SW480 (cell line): Measurements from ENCODE around the gene AGBL2.
A peak's percentile ranks its signal among the peaks of the same experiment; 100 is the strongest.
"Not testable (repeated sequence)": the region's sequence is repeated elsewhere in the genome, so short reads cannot be mapped to it uniquely, and the experiment has no call there.

Experiments used
- DNase-seq: peaks from one replicate; pipeline ENCODE4 v3.0.0-alpha.2; 2016; ENCODE audit warnings: low spot score

The AGBL2 gene

DNA sequence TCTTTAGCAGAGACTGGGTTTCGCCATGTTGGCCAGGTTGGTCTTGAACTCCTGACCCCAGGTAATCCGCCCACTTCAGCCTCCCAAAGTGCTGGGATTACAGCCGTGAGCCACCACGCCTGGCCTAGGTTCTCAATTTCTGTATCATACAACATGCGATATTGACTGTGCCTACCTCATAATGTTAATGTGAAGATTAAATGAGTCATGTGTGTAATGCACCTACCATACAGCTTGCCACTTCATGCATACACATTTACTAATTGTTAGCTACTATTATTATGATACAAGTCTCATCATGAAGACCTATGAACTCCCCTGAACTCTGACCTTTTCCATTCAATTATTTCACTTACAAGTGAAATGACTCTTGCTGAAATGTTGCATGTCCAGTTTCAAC is 25.7 kb downstream of the AGBL2 start:
- no peak for DNase-seq

DNA sequence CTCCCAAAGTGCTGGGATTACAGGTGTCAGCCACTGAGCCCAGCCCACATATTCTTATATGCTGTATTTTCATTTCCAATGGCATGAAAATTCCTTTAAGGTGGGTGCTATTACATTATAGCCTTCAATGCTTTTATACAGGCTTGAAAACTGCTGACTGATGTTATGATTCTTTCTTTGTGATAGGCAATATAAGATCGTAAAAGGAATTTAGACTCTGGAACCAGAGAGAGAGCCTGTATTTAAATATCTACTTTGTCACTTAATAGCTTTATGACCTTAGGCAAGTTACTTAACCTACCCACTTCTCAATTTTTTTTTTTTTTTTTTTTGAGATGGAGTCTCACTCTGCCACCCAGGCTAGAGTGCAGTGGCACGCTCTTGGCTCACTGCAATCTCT is 26.2 kb downstream of the AGBL2 start:
- DNase-seq, result no peak

DNA sequence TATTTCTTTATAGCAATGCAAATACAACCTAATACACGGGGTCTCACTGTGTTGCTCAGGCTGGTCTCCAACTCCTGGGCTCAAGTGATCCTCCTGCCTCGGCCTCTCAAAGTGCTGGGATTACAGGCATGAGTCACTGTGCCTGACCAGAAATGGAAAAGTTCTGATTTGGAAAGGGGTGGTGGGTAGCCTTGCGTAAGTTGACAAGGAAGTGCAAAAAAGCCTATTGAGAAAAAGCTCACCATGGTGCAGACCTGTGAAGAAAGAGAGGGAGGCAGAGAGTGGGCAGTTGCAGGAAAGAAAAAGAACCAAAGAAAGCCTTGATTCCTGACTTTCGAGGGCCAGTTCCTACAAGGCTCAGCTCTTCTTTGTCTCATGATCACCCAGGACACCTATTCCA is 27.1 kb downstream of the AGBL2 start:
- no peak for DNase-seq

DNA sequence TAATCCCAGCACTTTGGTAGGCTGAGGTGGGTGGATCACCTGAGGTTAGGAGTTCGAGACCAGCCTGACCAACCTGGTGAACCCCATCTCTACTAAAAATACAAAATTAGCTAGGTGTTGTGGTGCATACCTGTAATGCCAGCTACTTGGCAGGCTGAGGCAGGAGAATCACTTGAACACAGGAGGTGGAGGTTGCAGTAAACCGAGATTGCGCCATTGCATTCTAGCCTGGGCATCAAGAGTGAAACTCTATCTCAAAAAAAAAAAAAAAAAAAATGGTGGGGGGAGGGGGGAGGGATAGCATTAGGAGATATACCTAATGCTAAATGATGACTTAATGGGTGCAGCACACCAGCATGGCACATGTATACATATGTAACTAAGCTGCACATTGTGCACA is 28.5 kb downstream of the AGBL2 start:
- DNase-seq, result not testable (repeated sequence)

DNA sequence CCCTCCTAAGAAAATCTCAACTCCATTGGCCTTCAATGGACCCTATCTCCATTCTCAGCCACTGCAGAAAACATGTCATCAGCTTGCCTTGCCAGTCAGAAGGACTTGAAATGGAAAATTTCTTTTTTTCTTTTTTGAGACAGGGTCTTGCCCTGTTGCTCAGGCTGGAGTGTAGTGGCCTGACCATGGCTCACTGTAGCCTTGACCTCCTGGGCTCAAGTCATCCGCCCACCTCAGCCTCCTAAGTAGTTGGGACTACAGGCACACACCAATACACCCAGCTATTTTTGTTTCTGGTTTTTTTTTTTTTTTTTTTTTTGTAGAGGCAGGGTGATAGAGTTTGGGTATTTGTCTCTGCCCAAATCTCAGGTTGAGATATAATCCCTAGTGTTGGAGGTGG is 29.0 kb downstream of the AGBL2 start:
- DNase-seq, result no peak

DNA sequence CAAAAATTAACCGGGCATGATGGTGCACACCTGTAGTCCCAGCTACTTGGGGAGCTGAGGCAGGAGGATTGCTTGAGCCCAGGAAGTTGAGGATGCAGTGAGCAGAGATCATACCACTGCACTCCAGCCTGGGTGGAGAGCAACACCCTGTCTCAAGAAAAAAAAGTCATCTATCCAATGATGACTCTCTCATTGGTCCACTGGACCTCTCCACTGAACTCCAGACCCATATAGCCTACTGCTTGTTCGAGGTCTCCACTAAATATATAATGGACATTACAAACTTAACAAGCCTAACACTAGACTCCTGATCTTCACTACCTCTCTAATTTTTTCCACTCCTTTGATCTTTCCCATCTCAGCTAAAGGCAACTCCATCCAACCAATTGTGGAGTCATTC is 39.3 kb downstream of the AGBL2 start:
- DNase-seq, result no peak

DNA sequence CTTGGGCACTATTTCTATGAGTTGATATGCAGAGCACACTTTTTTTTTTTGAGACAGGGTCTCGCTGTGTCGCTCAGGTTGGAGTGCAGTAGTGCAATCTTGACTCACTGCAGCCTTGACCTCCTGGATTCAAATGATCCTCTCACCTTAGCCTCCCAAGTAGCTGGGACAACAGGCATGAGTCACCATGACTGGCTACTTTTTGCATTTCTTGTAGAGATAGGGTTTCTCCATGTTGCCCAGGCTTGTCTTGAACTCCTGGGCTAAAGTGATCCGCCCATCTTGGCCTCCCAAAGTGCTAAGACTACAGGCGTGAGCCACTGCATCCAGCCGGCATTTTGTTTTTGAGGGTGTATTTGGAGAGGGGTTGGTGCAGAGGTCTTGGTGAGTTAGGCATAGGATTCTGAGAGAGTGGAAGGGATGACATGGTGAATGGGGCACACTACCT is 42.9 kb downstream of the AGBL2 start:
- DNase-seq, result no peak

DNA sequence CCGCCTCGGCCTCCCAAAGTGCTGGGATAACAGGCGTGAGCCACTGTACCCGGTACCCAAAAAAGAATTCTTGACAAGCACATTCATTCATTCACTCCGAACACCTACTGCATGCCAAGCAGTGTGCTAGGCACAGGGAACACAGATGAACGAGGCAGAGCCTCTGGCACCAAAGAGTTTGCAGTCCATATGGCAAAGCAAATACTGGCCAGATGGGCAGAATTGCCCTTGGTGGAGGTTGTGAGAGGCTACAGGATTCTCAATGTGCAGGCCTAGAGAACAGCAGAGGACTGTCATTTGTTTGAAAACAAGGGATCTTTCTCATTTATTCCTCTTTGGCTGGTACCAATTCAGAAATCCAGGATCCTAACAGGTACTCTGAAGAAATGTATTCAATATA is 45.3 kb downstream of the AGBL2 start:
- DNase-seq, result no peak

DNA sequence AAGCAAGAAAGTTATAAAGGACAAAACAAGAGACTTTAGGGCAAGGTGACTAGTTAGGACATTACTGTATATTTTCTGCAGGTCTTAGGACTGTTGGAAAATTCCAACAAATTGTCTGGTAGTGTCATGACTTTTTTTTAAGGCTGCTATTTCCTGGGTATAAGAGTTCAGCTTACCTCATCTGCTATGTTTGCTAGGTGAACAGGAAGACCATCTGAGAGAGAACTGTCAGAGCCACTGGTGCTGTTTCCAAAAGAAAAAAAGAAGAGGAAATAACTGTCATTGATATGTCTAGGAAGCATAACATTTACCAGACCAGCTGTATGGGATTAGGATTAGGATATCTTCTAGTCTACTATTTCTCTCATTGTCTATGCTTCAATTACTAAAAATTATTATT is 46.5 kb downstream of the AGBL2 start:
- DNase-seq, result no peak

DNA sequence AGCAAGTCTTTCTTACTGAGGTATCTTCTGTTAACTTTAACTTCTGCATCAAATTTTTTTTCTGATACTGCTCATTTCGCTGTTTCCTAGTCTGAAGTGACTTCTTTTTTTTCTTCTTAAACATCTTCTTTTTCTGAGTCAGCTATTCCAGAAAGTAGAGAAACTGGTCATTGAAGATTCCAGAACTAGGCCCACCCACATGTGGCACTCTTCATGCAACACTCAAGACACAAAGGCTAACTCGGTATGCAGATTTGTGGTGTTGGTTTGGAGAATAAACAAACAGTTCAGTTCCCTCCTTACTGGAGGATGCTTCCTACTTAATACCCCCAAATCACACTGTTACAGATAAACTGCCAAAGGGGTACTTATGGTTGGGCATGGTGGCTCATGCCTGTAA is 47.6 kb downstream of the AGBL2 start:
- no peak for DNase-seq

DNA sequence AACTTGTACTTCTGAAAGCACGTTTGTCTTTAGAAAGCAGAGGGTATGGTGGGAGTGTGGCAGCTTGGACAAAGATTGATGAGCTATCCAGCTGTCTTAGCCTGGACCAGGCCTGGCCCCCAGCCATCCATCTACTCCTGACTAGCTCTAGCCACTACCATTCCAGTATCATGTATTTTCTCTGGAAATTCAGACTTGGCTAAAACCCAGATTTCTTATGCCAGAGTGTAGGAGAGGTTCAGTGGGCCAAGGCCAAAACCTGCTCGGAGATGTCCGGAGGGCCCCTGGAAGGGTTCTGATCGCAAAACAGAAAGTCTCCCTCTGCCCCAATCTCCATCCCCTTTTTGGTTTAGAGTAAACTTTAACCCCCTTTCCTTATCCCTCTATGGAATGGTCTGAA is 48.0 kb downstream of the AGBL2 start:
- DNase-seq, result no peak

DNA sequence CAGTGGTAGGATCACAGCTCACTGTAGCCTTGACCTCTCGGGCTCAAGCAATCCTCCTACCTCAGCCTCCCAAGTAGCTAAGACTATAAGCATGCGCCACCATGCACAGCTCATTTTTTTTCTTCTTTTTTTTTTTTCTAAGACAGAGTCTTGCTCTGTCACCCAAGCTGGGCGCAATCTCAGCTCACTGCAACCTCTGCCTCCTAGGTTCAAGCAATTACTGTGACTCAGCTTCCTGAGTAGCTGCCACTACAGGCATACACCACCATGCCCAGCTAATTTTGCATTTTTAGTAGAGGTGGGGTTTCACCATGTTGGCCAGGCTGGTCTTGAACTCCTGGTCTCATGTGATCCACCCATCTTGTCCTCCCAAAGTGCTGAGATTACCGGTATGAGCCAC is 50.2 kb downstream of the AGBL2 start:
- not testable (repeated sequence) for DNase-seq

DNA sequence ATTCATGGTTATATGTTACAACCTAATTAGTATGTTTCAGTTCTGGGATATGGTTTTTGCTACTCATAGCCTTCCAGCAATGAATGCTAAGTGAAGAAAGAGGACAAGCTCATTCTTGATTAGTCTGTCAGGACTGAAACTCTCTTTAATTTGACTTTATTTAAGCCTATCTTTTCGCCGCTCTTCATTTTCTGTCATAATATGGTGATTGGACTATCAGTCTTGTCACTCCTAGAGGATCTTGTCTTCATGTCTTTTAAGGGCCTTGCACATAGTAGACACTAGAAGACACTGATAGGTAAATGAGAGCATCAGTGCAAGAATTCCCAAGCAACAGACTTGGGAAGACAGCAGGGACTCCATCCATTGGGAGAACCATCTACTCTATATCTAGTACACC is 53.9 kb downstream of the AGBL2 start:
- no peak for DNase-seq

DNA sequence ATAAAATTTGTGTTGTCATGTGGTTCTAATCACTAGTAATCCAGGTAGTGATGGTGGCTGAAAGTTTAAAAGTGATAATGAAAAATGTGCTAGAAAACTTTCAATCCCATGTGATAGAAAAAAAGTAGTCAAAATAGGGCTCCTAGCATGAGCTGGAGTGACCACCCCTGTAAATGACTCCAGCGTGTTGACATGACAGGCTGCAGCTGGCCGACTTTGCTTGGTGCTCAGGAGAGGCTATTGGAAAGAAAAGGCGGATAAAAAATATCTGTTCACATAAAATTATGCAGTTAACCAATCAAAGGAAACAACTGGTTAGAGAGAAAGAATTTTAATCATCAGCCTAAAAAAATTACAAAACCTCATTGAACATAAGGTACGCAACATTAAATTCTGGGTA is 55.9 kb downstream of the AGBL2 start:
- DNase-seq, result no peak

DNA sequence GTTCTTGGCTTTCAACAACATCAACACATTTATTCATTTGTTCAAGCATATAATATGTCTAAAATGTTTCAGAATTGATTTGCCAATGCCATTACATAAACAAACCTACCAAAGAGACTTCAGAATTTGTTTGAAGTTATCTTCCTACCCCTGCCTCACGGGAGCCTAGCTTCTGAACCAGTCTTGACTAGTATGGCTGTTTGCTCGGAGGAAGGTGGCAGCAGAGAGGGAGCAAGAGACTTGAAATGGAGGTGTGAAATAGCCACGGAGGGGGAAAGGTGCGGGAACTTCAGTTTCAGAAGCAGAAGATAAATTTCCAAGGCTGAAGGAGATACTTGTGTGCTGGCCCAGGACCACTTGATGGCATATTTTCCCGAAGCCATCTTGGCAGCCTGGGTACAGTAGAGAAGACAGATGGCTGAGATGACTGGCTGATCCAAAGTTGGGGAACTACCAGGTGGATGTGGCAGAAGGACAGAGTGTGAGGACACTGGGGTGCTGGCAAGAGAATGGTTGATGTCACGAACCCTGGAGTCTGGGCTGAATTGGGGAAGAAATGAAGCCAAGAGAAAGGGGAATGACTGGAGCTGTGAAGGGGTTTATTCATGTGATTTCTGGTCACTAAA is 58.8 kb downstream of the AGBL2 start:
- DNase-seq, result no peak

DNA sequence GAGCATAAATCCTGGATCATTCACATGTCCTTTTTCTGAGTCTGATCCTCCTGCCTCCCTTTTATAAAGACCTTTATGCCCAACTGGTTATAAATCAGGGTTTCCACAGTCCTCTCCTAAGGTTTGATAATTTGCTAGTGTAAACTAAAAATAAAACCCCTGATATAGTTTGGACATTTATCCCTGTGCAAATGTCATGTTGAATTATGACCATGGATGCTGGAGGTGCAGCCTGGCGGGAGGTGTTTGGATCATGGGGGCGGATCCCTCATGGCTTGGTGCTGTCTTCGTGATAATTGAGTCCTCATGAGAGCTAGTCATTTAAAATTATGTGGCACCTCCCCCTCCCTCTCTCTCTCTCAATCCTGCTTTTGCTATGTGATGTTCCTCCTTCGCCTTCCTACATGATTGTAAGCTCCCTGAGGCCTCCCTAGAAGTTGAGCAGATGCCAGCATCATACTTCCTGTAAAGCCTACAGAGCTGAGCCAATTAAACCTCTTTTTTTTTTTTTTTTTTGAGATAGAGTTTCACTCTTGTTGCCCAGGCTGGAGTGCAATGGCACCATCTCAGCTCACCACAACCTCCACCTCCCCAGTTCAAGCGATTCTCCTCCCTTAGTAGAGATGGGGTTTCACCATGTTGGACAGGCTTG is 63.2 kb downstream of the AGBL2 start:
- no peak for DNase-seq

DNA sequence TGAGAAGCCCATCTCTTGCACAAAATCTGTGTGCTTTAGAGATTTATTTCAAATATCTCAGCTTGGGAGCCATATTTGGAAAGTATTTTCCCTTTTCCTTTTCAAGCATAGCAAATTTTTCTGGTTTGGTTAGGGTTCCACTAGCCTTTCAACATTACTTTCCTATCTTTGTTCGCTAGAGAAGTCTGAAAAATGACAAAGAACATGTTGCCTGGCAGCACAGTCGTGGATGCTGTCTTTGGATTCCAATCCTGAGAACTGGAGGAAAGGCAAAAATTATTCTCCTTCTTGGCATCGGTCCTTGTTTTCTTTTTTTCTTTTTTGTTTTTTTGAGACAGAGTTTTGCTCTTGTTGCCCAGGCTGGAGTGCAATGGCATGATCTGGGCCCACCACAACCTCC is 65.9 kb downstream of the AGBL2 start:
- DNase-seq, result no peak

DNA sequence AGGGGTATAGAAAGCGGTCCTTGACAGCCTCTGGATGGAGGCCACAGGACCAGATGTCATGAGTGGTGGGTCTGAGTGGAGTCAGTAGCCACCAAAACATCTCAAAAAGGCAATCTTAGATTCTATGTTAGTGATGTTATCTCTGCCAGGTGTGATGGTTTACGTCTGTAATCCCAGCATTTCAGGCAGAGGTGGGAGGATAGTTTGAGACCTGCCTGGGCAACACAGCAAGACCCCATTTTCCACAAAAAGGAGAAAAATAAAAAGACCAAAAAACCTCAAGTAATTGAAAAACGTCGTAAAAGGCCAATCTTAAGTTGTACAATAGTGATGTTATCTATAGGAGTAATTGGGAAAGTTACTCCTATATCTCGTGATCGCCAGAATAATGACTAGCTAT is 69.2 kb downstream of the AGBL2 start:
- no peak for DNase-seq

DNA sequence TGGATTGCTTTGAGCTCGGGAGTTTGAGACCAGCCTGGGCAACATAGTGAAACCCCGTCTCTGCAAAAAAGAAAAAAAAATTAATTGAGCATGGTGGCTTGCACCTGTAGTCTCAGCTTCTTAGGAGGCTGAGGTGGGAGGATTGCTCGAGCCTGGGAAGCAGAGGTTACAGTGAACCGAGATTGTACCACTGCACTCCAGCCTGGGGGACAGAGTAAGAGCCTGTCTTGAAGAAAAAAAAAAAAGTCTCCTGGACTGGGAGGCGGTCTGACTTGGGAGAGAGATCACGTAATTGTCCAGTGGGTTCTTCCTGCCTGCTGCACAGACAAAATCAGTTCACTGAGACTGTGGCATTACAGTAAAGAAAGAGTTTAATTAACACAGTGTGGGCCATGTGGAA is 69.7 kb downstream of the AGBL2 start:
- no peak for DNase-seq

DNA sequence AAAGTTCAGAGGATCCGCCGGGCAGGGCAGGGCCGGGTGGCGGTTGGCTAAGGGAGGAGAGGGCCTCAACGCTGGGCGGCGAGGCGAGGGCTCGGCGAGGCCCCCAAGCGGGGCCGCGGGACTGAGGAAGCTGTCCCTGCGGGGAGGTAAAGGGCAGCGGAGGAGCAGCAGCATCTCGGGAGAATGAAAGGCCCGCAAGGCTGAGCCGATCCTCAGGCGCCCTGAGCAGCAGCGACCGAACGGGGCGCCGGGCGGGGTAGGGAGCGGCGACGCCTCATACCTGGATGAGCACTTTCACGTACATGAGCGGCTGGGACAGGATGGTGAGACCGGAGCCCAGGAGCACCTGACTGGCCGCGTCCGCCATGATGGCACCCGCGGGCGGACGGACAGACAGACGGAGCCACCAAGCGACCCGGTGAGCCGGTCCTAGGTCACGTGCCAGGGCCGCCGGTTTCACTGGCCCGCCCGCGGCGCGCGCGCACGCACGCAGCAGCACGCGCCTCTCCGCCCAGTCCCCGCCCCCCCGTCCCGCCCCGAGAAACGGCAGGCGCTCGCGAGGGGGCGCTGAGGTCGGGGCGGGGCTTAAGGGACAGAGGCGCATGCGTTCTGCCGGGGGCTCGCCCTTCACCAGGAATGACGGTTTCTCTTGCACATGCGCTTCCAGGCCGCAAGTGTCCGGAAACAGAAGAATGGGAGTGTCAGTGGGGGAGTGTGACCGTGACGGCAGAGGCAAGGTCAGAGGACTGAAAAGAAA is 72.9 kb downstream of the AGBL2 start, which contains the start of gene MTCH2:
MTCH2 (minus strand) TSS at position 461 of the 757 bp plus-strand sequence; CDS start at position 367, 94 bp downstream.
- DNase-seq, result peak; percentile 97

DNA sequence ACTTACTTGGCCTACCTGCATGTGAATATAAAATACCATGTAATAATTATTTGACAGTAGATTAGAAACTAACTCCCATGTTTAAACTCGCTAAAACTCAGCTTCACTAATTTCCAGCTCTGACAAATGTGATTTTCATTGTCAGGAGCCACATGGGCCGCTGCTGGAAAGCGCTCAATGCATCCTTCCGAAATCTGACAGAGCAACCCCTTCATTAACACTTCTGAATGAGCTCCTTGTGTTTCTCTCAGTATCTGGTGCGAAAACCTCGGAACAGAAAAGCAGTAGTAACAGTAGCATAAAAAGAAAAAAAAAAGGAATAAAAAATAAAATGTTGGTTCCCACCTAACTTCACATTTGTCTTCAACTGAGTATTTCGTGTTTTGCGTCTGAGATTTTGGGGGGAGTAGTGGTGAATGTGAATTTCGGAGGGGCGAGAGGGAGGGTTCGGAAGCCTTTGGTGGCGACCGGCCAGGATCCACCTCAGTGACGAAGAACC is 73.5 kb downstream of the AGBL2 start:
- peak; percentile 21 for DNase-seq

DNA sequence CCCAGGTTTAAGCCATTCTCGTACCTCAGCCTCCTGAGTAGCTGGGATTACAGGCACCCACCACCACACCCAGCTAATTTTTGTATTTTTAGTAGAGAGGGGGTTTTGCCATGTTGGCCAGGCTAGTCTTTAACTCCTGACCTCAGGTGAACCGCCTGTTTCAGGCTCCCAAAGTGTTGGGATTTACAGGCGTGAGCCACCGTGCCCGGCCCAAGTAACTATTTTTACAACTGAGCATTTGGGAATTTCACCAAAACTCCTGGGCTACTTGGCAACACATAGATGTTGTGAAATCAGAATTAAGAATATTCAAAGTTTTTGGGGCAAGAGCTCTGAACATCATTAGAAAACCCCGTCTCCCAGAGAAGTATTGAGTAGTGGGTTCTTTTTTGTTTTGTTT is 74.7 kb downstream of the AGBL2 start:
- not testable (repeated sequence) for DNase-seq

DNA sequence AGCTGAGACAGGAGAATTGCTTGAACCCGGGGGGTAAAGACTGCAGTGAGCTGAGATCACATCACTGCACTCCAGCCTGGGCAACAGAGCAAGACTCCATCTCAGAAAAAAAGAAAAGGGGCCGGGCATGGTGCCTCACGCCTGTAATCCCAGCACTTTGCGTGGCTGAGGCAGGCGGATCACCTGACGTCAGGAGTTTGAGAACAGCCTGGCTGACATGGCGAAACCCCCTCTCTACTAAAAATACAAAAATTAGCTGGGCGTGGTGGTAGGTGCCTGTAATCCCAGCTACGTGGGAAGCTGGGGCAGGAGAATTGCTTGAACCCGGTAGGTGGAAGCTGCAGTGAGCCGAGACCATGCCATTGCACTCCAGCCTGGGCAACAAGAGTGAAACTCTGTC is 78.8 kb downstream of the AGBL2 start:
- DNase-seq, result not testable (repeated sequence)
